Stimulated activated CD4-positive, alpha-beta T cell treated with anti-CD3 and anti-CD28 coated beads, Interleukin-4, amount 100 ng/mL, for 4 hours (primary cell): Measurements from ENCODE around the gene SEC14L6.
A peak's percentile ranks its signal among the peaks of the same experiment; 100 is the strongest.
"Not testable (repeated sequence)": the region's sequence is repeated elsewhere in the genome, so short reads cannot be mapped to it uniquely, and the experiment has no call there.

Experiments
- DNase-seq, 2 experiments: peaks; one replicate each; pipeline ENCODE4 v3.0.0-alpha.2; 2020

Gene SEC14L6

GRCh38 chr22:30546616-30547015, at the start of gene SEC14L6:
Gene SEC14L6, minus strand, starts transcription at chr22:30546741. Its CDS starts 59 bp downstream, at chr22:30546682.
- no peak for DNase-seq

GRCh38 chr22:30596199-30596598, 49.7 kb upstream of the SEC14L6 start:
- DNase-seq: no peak

GRCh38 chr22:30592360-30592713, 45.8 kb upstream of the SEC14L6 start:
- DNase-seq: not testable (repeated sequence)

GRCh38 chr22:30591588-30592359, 45.2 kb upstream of the SEC14L6 start, which contains the start of gene PES1:
Gene PES1, minus strand, starts transcription at chr22:30591910. Its CDS starts 77 bp downstream, at chr22:30591833.
- peak; percentile 86 to 95 for DNase-seq

GRCh38 chr22:30591191-30591587, 44.6 kb upstream of the SEC14L6 start:
- no peak for DNase-seq

GRCh38 chr22:30586414-30586813, 39.9 kb upstream of the SEC14L6 start:
- no peak for DNase-seq

- no peak for DNase-seq
Measured at GRCh38 chr22:30584441-30584840, 37.9 kb upstream of the SEC14L6 start.

GRCh38 chr22:30582788-30583545, 36.4 kb upstream of the SEC14L6 start:
- DNase-seq: no peak

GRCh38 chr22:30582051-30582450, 35.5 kb upstream of the SEC14L6 start:
- DNase-seq: no peak

- no peak for DNase-seq
Measured at GRCh38 chr22:30580896-30581295, 34.4 kb upstream of the SEC14L6 start.

- no peak for DNase-seq
Measured at GRCh38 chr22:30578481-30578880, 31.9 kb upstream of the SEC14L6 start.

- DNase-seq: no peak
Measured at GRCh38 chr22:30575859-30576258, 29.3 kb upstream of the SEC14L6 start.

GRCh38 chr22:30574997-30575671, 28.6 kb upstream of the SEC14L6 start:
- DNase-seq: no peak

- DNase-seq: no peak
Measured at GRCh38 chr22:30574095-30574981, 27.8 kb upstream of the SEC14L6 start, which contains the start of gene GAL3ST1. Gene GAL3ST1, minus strand, starts transcription at chr22:30574665. Its CDS starts 17,273 bp downstream, at chr22:30557392.

GRCh38 chr22:30573594-30574094, 27.1 kb upstream of the SEC14L6 start:
- DNase-seq: no peak

GRCh38 chr22:30572840-30573593, 26.5 kb upstream of the SEC14L6 start:
- DNase-seq: no peak

GRCh38 chr22:30572210-30572609, 25.7 kb upstream of the SEC14L6 start:
- no peak for DNase-seq

- no peak for DNase-seq
Measured at GRCh38 chr22:30569674-30570202, 23.2 kb upstream of the SEC14L6 start.

GRCh38 chr22:30568137-30568805, 21.7 kb upstream of the SEC14L6 start:
- no peak for DNase-seq

- not testable (repeated sequence) for DNase-seq
Measured at GRCh38 chr22:30567277-30567676, 20.7 kb upstream of the SEC14L6 start.
